ENCODE results near the gene CHST1.

DNA sequence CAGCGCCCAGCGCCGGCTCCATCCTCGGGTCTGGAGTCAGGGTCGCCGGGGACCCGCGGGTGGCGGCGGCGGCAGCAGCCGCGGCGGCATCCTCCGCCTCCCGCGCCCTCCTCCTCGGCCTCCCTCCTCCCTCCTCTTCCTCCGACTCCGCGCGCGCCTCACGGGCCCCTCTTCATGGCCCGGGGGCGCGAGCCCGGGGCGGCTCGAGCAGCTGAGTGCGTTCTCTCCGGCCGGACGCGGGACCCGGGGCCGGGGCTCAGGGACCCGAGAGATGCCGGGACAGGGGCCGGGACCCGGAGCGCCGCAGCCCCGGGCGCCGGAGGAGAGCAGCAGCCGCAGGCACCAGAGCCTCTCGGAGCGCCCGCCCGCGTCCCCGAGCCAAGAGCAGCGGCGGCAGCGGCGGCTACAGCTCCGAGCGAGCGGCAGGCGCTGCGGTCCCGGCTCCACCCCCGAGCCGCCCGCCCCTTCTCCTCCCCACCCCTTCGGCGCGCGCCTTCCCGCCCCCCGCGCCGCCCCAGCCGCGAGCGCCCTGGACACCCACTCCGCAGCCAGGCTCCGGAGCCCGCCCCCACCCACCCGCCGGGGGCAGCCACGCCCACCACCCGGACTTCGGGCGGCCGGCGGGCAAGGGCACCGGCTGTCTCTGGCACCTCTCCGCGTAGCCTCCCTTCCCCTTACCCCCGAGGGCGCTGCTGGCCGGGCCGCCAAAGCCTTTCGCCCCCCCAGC lies at the start of gene CHST1:
- TF ChIP-seq GATA3 (IDR thresholded peaks at IDR 0.05; ENCODE audit: low read depth, low read length) (no peak), GATA2 (IDR thresholded peaks at IDR 0.05; ENCODE audit: low read depth, low read length) (no peak)
